ENCODE data around the gene ASAP3.

ASAP3 gene

GRCh38 chr1:23477359-23478144 lies 6.4 kb downstream of the ASAP3 start:
- no peak for DNase-seq

- DNase-seq = no peak
These were observed 8.3 kb downstream of the ASAP3 start for GRCh38 chr1:23475641-23476040.

- no peak for DNase-seq
These were observed 8.8 kb downstream of the ASAP3 start for GRCh38 chr1:23475134-23475628.

GRCh38 chr1:23473037-23473800 lies 10.8 kb downstream of the ASAP3 start:
- DNase-seq = no peak

- DNase-seq = no peak
These were observed 11.5 kb downstream of the ASAP3 start for GRCh38 chr1:23472351-23473036.

GRCh38 chr1:23471473-23472075 lies 12.4 kb downstream of the ASAP3 start:
- DNase-seq = no peak

GRCh38 chr1:23470282-23471070 lies 13.5 kb downstream of the ASAP3 start:
- DNase-seq = no peak

- no peak for DNase-seq
These were observed 14.5 kb downstream of the ASAP3 start for GRCh38 chr1:23469372-23469982.

GRCh38 chr1:23466423-23466989 lies 17.5 kb downstream of the ASAP3 start:
- no peak for DNase-seq

GRCh38 chr1:23463286-23463685 lies 20.7 kb downstream of the ASAP3 start:
- no peak for DNase-seq

GRCh38 chr1:23462766-23463165 lies 21.2 kb downstream of the ASAP3 start:
- no peak for DNase-seq

GRCh38 chr1:23461050-23461449 lies 22.9 kb downstream of the ASAP3 start:
- no peak for DNase-seq

GRCh38 chr1:23460519-23460918 lies 23.5 kb downstream of the ASAP3 start:
- DNase-seq = no peak

GRCh38 chr1:23459338-23459757 lies 24.6 kb downstream of the ASAP3 start:
- no peak for DNase-seq

- DNase-seq = no peak
These were observed 27.8 kb downstream of the ASAP3 start for GRCh38 chr1:23456226-23456625.

GRCh38 chr1:23453455-23454000 lies 30.5 kb downstream of the ASAP3 start:
- DNase-seq = no peak

- DNase-seq = peak; percentile 52
These were observed 32.0 kb downstream of the ASAP3 start for GRCh38 chr1:23452011-23452411.

- no peak for DNase-seq
These were observed 32.5 kb downstream of the ASAP3 start for GRCh38 chr1:23451441-23451840.

- no peak for DNase-seq
These were observed 33.1 kb downstream of the ASAP3 start for GRCh38 chr1:23450894-23451293.

GRCh38 chr1:23449958-23450357 lies 34.0 kb downstream of the ASAP3 start:
- DNase-seq = peak; percentile 63

- DNase-seq = peak; percentile 10
These were observed 34.7 kb downstream of the ASAP3 start for GRCh38 chr1:23449306-23449705.
